GM20000 (cell line): ENCODE data around the gene GRIK4.

ENCODE experiments used
- DNase-seq: peaks from one replicate; pipeline ENCODE4 v3.0.0; 2012; ENCODE audit warnings: low spot score
- TF ChIP-seq, protein P1 (sequence below): IDR thresholded peaks from 2 replicates; pipeline ENCODE4 v1.5.1; 2012; ENCODE audit warnings: mild to moderate bottlenecking, control low read depth; ENCODE audit errors: extremely low read depth, missing control alignments

The GRIK4 gene

GRCh38 chr11:120527111-120527761 is 15.7 kb downstream of the GRIK4 start:
- TF ChIP-seq, protein P1, sequence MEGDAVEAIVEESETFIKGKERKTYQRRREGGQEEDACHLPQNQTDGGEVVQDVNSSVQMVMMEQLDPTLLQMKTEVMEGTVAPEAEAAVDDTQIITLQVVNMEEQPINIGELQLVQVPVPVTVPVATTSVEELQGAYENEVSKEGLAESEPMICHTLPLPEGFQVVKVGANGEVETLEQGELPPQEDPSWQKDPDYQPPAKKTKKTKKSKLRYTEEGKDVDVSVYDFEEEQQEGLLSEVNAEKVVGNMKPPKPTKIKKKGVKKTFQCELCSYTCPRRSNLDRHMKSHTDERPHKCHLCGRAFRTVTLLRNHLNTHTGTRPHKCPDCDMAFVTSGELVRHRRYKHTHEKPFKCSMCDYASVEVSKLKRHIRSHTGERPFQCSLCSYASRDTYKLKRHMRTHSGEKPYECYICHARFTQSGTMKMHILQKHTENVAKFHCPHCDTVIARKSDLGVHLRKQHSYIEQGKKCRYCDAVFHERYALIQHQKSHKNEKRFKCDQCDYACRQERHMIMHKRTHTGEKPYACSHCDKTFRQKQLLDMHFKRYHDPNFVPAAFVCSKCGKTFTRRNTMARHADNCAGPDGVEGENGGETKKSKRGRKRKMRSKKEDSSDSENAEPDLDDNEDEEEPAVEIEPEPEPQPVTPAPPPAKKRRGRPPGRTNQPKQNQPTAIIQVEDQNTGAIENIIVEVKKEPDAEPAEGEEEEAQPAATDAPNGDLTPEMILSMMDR = no peak
- DNase-seq = no peak

DNA sequence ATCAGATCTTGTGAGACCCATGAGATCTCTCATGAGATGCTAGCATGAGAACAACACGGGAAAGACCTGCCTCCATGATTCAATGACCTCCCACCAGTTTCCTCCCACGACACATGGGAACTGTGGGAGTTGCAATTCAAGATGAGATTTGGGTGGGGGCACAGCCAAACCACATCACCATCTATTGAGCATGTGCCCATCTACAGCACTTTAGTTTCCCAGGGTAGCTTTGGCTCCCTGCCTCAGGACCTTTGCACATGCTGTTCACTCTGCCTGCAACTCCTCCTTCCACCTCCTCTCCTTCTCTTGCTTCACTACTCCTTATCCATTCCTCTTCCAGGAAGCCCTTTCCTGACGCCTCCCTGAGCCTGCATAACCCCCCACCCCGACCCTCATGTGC is 17.2 kb downstream of the GRIK4 start:
- DNase-seq = no peak
- TF ChIP-seq, protein P1 = no peak

GRCh38 chr11:120529214-120529613 is 17.7 kb downstream of the GRIK4 start:
- DNase-seq = no peak
- TF ChIP-seq, protein P1 = no peak

DNA sequence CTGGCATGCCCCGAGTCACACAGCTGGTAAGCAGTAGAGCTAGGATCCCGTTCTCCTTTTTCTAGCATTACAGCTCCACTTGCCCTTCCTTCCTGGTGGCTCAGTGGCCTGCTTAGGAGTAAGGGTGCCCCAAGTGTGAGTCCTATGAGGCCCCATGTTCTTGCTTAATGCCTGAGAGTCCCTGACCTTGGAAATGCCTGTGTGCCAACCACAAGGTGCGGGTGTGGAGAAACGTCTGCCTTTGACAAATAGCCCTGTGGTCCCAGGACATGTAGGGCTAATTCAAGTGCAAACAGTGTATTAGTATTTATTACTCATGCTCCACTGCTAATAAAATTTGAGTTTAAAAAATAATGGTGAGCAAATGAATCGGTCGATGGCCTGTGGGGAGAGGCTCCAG is 18.4 kb downstream of the GRIK4 start:
- no peak for DNase-seq
- TF ChIP-seq, protein P1 = no peak

DNA sequence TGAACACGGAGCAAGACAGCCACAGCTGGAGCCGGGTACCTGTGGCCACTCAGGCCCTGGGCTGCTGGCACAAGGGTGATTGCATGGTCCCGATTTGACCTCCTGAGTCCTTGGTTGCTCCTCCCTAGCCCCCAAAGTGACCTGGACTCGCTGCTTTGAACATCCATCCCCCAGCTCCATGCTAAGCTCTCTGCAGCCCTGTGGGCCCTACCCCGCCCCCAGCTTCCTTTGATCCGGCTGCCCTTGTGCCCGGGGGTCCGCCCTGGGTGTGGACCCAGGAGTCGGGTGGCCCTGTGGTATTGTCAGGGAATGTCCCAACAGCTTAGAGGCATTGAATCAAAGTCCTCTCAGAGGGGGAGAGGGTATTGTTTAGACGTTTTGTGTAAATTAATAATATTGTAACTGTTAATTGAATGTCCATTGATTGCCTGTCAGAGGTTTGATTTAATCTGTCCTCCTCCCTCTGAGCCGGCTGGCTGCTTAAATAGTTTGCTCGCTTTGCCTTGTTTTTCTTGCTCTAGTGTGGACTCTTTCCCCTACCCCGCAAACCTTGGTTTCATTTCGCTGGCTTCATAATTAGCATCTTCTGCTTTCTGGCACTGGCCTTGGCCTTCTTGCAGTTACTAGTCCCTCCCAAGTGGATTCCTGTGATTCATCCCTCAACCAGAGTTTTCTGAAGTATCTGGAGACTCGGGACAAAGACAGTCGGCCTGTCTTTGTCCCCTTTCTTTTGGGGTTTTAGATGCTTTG is 20.7 kb downstream of the GRIK4 start:
- DNase-seq = no peak
- TF ChIP-seq, protein P1 = no peak

DNA sequence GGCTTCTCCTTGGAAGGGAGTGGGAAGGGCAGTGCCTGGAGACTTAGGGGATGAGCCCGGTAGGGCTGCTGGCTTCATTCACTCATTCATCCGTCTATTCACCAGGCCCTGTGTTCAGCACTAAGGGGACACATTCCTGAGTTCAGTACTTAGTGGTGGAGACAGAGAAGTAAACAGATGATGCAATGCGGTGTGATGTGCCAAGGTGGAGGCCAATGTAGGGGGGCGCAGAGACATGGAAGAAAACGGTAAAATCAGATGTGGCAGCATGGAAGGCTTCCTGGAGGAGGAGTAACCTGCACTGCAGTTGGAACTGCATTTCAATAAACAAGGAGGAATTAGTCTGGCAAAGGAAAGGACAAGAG is 21.3 kb downstream of the GRIK4 start:
- DNase-seq = no peak
- TF ChIP-seq, protein P1 = no peak

GRCh38 chr11:120536091-120536796 is 24.7 kb downstream of the GRIK4 start:
- TF ChIP-seq, protein P1 = no peak
- no peak for DNase-seq
